ENCODE measurements around the gene KDM4B.

The KDM4B gene

GRCh38 chr19:5046339-5047039 is 77.6 kb downstream of the KDM4B start:
- H3K27me3 ChIP-seq (ENCODE audit: insufficient read depth, poor library complexity, severe bottlenecking), result no peaks in the 10 kb centered on the region
- TF ChIP-seq REST (IDR thresholded peaks at IDR 0.05; ENCODE audit: insufficient replicate concordance, low read depth) (no peak), POLR2AphosphoS5 (IDR thresholded peaks at IDR 0.05; ENCODE audit: low read depth) (no peak), GABPA (IDR thresholded peaks at IDR 0.05; ENCODE audit: low read depth) (no peak), SPI1 (IDR thresholded peaks at IDR 0.05; ENCODE audit: borderline replicate concordance, low read depth) (no peak), CTCF (IDR thresholded peaks at IDR 0.05; ENCODE audit: insufficient read depth, low read length) (no peak)
- no peak overlapping the region for H3K4me3 ChIP-seq (replicated peaks; ENCODE audit: insufficient read depth, low read length)
- H3K27ac ChIP-seq (replicated peaks), result no peak overlapping the region
- DNase-seq (ENCODE audit: low read depth in 1 of 2, low spot score in 1 of 2), result no peak

GRCh38 chr19:5047251-5047935 is 78.5 kb downstream of the KDM4B start:
- no peak overlapping the region for H3K27ac ChIP-seq (replicated peaks)

More at GRCh38 chr19:5047251-5047935, 78.5 kb downstream of the KDM4B start:
- DNase-seq (ENCODE audit: low read depth in 1 of 2, low spot score in 1 of 2), result no peak
- TF ChIP-seq GABPA (IDR thresholded peaks at IDR 0.05; ENCODE audit: low read depth) (no peak), REST (IDR thresholded peaks at IDR 0.05; ENCODE audit: insufficient replicate concordance, low read depth) (no peak), CTCF (IDR thresholded peaks at IDR 0.05; ENCODE audit: insufficient read depth, low read length) (no peak)
- H3K27me3 ChIP-seq (ENCODE audit: insufficient read depth, poor library complexity, severe bottlenecking), result no peaks in the 10 kb centered on the region
- H3K4me3 ChIP-seq (replicated peaks; ENCODE audit: insufficient read depth, low read length), result no peak overlapping the region
